Cortex of kidney (tissue), 1 donor: ENCODE results near the gene SPNS3.

Source experiments
- DNase-seq: peaks from one replicate; lab custom pipeline; 2025; lab: John Stamatoyannopoulos, UW

SPNS3 gene, protein sequence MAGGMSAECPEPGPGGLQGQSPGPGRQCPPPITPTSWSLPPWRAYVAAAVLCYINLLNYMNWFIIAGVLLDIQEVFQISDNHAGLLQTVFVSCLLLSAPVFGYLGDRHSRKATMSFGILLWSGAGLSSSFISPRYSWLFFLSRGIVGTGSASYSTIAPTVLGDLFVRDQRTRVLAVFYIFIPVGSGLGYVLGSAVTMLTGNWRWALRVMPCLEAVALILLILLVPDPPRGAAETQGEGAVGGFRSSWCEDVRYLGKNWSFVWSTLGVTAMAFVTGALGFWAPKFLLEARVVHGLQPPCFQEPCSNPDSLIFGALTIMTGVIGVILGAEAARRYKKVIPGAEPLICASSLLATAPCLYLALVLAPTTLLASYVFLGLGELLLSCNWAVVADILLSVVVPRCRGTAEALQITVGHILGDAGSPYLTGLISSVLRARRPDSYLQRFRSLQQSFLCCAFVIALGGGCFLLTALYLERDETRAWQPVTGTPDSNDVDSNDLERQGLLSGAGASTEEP

DNA sequence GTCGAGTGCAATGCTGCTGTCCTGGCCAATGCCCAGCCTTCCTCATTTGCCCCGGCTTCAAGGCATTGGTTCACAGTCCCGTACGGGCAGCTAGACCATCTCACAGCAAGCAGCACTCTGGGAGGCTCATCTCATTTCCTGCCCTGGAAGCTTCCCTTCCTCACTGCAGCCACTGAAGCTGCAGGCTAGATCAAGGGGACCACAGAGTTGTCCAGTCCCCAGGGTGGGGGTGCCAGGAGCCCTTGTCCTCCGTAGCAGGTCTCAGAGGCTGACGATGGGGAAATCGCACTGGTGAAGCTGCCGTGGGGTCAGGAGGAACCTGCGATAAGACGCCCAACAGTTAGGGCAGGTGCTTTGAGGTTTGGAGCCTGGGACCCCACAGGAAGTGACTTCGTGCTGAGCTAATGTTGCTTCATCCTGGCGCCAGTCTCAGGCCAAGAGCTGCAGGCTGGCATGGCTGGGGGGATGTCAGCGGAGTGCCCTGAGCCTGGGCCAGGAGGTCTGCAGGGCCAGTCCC is at the start of gene SPNS3:
TSS of gene SPNS3 (plus strand) at position 426 of the 517 bp plus-strand sequence. CDS start at position 454, 28 bp downstream.
- no peak for DNase-seq

DNA sequence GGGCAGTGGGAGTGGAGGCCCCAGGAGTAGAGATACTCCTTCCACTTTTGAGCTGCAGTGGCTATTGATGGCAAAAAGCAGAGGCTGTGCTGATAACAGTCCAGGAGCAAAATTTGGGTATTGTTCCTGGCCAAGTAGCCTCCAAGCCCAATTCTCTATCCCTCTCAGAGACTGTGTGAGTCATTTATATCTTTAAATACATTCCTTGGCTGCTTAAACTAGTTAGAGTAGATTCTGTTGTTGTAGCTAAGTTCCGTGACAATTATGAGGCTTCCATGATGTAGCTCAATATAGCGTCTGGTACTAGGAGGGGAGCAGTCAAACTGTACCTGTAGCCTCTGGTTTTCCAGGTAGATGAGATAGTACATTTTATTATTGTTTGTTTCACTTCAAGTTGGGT is 47.3 kb upstream of the SPNS3 start:
- DNase-seq, result no peak

DNA sequence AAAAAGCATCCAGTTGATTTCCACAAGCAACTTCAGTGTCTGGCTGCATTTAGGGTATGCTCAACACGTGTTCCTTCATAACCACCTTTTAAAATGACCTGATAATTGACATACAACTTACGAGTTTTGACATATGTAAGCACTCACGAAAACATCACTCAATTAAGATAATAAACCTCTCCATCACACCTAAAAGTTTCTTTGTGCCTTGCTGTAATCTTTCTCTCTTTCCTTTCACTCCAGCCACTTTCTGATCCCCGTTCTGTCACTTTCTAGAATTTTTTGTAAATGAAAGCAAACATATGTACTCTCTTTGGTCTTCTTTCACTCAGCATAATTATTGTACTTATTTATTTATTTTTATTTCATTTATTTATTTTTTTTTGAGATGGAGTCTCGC is 46.6 kb upstream of the SPNS3 start:
- no peak for DNase-seq

DNA sequence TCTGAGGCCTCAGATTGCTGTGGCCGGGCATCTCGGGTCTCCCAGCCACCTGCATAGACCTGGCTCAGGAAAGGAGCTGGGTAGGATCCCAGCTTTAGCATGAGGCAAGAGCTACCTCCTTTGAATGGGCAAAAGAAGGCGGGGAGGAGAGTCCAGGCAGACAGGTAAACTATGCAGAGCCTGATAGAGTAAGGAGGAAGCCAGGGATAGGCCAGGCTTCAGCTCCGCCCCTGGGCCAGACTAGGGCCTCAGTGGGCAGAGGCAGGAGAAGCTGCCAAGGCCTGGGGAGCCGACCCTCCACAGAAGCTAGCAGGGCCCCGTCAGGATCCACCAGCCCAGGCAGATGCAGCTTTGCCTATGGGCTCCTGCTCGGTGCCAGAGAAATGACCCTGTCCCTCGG is 44.7 kb upstream of the SPNS3 start:
- DNase-seq, result no peak

DNA sequence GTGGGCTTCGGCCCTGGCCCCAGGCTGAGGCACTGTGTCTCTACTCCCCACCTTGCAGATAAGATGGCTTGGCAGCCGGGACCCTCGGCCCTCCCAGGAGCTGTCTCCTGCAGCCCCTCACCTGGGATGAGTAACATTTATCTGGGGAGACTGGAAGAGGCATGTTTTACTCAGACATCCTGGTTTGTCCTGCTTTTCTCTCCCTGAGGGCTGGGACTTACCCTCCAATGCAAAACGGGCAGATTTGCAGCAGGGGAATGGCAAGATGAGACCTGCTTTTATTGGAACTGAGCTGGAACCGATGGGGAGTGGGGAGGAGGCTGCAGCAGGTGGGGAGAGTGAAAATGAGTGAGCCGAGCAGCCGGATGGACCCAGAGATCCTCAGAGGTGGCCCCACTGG is 39.9 kb upstream of the SPNS3 start:
- no peak for DNase-seq

DNA sequence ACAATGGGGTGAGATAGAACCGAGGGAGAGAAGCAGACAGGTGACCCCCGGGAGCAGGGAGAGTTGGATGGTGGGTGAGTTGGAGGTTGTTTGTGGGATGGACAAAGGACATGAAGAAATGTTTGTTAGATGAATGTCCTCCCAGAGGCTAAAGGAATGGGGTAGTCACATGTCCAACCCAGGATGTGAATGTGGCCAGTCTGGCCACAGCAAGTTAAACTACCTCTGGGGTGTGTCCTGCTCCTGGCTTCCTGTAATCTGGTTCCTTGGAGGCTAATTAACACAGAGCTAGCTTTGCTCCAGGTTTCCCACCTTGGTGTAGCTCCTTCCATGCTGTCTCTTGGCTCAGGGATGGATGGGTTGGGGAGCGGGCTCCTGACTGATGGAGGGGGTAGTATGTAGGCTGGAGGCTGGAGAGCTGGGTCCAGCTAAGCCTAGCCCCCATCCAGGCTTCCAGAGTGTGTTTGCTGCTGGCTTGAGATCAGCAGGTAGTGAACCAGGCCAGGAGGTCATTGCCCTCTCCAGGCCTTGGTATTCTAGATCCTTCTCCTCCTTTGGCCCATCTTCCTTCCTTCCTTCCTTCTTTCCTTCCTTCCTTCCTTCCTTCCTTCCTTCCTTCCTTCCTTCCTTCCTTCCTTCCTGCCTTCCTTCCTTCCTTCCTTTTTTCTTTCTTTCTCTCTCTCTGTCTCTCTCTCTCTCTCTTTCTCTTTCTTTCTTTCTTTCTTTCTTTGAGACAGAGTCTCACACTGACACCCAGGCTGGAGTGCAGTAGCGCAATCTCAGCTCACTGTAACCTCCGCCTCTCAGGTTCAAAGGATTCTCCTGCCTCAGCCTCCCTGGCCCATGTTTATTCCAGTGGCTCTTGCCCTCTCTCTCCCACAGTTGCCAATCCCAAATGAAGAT is 39.3 kb upstream of the SPNS3 start:
- DNase-seq, result no peak

DNA sequence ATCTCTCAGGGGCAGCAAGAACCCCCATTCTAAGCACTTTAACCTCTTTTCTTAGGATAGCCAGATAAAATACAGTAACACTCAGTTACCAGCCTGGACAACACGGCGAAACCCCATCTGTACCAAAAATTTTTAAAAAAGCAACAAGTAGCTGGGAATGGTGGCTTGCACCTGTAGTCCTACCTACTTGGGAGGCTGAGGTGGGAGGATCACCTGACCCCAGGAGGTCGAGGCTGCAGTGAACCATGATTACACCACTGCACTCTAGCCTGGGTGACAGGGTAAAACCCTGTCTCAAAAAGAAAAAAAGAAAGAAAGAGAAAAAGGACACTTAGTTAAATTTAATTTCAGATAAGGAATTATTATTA is 38.6 kb upstream of the SPNS3 start:
- no peak for DNase-seq

DNA sequence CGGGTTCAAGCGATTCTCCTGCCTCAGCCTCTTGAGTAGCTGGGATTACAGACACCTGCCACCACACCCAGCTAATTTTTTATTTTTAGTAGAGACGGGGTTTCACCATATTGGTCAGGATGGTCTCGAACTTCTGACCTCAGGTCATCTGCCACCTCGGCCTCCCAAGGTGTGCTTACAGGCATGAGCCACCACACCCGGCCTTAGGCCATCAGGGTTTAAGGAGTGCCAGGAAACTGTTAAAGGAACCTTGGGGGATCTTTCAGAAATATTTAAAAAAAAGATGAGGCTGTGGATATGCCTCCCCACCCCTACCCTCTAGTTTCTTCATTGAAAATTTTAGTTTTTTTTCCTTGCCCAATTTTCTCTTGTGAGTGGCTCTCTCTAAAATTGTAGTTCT is 35.9 kb upstream of the SPNS3 start:
- DNase-seq, result no peak

DNA sequence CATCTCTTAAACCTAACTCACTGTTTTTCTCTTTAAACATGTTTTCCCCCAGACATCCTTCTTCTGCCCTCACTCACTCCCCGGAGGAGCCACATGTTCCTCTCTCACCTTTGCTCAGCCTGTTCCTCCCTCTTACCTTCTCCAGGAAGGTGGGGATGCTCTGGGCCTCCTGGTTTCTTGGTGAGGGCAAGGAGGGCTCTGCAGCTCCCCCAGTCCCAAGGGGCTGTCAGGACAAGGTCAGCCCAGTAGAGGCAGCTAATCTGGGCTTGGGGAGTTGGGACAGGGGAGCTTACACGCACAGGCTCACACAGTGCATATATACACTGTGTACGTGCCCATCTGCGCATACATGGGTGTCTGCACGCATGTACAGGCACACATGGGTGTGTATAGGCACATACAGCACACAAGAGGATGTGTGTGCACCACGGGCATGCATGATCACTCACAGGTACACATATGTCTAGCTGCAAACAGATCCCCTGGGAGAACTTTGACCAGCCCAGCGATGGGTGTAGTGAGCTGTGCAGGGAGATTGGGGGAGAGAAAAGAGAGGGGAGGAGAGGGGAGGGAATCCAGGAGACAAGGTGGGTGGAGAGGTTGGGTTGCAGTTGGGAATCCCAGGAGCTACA is 28.6 kb upstream of the SPNS3 start:
- no peak for DNase-seq

DNA sequence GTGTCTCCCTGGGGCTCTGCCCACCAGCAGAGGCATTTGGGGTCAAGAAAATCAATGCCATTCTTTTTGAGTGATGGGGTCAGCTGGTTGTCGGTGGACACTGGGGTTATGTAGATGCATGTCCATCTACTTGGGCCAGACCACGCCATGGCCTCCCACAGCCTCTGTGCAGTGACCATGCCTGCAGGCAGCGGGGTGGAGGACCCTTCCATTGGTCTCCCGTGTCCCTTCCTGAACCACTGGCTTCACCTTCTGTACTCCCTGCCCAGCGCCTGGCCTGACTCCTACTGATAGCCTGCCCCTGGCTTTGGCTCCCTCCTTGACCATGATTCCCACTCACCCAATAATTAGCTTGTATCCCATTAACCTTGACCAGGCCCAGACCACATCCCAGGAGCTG is 28.0 kb upstream of the SPNS3 start:
- DNase-seq, result no peak

DNA sequence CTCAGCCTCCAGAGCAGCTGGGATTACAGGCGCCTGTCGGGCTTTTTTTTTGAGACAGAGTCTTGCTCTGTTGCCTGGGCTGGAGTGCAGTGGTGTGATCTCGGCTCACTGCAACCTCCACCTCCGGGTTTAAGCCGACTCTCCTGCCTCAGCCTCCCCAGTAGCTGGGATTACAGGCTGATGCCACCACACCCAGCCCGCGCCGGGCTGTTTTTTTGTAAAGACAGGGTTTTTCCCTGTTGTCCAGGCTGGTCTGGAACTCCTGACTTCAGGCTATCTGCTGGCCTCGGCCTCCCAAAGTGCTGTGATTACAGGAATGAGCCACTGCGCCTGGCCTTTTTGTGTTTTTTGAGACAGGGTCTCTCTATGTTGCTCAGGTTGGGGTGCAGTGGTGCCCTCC is 27.4 kb upstream of the SPNS3 start:
- no peak for DNase-seq

DNA sequence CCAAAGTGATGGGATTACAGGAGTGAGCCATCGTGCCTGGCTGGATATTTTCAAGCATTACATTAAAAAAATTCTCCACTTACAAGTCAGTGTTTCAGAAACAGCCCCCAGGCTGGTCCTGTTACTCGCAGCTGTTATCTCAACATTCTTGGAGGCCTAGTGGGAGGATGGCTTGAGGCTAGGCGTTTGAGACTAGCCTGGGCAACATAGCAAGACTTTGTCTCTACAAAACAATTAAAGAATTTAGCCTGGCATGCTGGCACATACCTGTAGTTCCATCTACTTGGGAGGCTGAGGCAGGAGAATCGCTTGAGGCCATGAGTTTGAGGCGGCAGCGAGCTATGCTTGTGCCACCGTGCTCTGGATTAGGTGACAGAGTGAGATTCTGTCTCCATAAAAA is 26.5 kb upstream of the SPNS3 start:
- no peak for DNase-seq

DNA sequence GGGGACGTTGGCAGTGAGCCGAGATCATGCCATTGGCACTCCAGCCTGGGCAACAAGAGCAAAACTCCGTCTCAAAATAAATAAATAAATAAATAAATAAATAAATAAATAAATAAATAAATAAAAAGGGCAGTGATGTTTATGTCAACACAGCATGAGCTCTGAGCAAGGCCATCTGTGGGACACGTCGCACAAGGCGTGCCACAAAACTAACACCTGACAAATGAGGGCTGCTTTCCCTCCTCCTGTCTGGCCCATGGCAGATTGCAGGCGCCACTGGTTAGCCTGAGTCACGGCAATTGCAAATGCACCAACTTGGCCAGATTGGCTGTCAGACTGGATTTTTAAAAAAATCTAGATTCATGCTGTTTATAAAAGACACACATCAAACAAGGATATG is 25.9 kb upstream of the SPNS3 start:
- no peak for DNase-seq

DNA sequence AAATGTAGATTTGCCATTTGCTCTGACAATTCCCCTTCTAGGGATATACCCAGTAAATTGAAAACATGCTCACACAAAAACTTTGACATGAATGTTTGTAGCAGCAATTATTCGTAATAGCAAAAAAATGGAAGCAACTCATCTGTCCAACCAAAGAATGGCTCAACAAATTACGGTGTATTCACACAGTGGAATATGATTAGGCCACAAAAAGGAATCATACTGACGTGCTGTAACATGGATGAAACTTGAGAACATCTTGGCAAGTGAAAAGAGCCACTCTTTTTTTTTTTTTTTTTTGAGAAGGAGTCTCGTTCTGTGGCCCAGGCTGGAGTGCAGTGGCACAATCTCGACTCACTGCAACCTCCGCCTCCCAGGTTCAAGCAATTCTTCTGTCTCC is 24.1 kb upstream of the SPNS3 start:
- DNase-seq, result no peak

DNA sequence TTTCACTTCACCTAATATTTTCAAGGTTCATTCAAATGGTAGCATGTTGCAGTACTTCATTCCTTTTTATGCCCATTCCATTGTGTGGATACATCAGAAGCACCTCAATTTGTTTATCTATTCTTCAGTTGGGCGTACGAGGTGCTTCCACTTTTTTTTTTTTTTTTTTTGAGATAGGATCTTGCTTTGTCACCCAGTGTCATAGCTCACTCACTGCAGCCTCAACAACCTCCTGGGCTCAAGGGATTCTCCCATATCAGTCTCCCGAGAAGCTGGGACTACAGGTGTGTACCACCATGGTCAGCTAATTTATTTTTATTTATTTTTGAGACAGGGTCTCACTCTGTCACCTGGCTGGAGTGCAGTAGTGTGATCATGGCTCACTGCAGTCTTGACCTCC is 22.5 kb upstream of the SPNS3 start:
- DNase-seq, result no peak

DNA sequence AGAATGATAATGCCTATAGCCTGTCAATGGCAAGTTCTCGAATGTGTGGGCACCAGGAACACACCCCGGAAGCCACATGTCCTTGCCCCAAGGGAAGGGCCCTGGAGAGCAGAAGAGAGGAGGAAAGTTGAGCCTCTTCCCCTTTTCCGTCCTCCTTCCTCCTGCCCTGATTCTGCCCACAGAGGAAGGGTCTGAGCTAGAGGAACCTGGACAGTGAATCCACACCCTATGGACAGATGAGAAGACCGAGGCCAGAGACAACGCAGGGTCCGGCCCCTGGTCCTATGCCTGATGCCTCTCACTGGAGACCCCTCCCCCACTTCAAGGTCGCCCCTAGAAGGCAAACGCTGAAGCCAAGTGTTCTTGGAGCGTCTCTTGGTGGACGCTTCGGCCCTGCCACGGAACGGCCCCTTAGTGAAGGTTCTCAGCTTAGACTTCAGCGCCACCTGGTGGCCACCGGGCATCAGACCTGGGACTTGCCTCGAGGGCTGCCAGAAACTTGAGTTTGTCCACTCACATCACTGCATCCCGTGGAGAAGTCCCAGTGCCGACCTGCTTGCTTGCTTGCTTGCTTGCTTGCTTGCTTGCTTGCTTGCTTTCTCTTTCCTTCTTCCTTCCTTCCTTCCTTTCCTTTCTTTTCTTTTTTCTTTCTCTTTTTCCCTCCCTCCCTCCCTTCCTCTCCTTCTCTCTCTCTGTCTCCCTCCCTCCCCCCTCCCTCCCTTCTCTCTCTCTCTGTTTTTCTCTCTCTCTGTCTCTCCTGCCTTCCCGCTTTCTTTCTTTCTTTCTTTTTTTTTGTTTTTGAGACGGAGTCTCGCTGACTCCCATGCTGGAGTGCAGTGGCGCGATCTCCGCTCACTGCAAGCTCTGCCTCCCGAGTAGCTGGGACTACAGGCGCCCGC is 20.6 kb upstream of the SPNS3 start:
- no peak for DNase-seq

DNA sequence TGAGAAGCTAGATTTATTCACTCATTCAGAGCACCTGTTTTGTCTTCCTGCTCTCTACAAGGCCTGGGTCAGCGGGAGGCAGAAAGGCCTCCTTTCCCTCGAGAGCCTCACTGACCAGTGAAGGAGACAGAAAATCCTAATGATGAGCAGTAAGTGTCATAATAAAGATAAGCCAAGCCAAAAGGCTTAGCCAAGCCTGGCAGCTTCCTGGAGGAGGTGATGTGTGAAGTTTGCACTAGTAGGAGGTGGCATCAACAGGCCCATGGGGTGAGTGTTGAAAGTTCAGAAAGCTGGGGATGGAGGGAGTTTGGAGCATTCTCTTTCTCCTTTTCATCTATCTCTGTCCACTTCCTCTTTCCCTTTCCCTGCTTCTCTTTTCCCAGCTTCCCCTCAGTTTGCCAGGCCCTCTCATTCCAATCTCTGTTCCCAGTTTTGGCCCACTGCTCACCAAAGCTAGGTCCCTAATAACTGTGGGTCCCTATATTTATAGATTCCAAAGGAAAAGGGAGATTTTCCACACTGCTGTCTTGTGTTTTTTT is 16.5 kb upstream of the SPNS3 start:
- no peak for DNase-seq

DNA sequence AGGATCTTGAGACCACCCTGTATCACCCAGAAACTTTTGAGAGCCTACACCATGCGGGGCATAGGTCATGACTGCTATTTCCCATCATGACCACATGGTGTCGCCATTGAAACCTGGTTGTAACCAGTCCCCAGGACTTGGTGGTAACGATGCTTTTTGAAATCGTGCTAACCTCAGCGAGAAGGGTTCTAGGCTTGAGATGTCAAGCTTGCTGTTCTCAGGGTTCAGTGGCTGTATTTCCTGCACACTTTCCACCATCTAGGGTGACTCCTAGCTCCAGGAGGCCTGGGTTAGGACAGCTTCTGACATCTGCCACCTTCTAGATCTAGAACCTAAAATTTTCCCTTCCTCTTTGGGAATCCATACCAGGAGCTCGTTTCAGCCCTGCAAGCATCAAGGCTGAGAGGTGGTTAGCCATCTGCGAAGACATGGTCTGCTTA is 13.0 kb upstream of the SPNS3 start:
- DNase-seq, result no peak

DNA sequence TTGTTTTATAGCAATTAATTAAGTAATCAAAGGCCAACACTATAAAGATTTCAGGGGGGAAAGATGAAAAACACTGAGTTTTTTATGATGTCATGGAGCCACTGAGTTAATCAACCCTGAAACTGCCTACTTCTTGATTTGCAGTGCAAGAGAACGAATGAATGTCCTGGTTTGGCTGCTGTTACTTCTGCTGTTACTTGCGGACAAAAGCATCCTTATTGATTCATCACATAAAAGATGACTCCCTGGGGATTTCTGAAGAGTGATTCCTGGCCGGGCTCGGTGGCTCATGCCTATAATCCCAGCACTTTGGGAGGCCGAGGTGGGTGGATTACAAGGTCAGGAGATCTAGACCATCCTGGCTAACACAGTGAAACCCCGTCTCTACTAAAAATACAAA is 10.9 kb upstream of the SPNS3 start:
- no peak for DNase-seq

DNA sequence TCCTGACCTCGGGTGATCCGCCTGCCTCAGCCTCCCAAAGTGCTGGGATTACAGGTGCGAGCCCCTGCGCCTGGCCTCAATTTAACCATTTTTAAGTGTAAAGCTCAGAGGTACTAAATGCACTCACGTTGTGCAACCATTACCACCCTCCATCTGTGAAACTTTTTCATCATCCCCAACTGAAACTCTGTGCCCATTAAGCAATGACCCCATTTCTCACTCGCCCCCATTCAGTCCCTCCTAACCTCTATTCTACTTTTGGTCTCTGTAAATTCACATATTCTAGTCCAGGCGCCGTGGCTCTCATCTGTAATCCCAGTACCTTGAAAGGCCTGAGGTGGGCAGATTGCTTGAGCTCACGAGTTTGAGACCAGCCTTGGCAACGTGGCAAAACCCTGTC is 8.3 kb upstream of the SPNS3 start:
- DNase-seq, result no peak
